Naive thymus-derived CD8-positive, alpha-beta T cell (primary cell): ENCODE results near the gene MMP12. TPM values are rescaled to one million over a fixed set of nuclear protein-coding genes. Genes with fewer than 3 reads are reported as not detected.
"Not testable (repeated sequence)": the region's sequence is repeated elsewhere in the genome, so short reads cannot be mapped to it uniquely, and the experiment has no call there.

Source experiments
- ATAC-seq, 2 donors: fragments of 150-1000 bp; cut with Tn5 transposase in 1 of 2; sonication (Bioruptor Pico), chemical (Tn5 transposase) in 1 of 2; 1 replicate in 1 of 2; 2 replicates in 1 of 2; pipeline ENCODE4 v1.10.0; 2021; ENCODE audit warnings: mild to moderate bottlenecking in 2 of 2, moderate library complexity in 2 of 2
- POLR2A ChIA-PET: fragments of 350-600 bp; sonication (Branson Sonifier 250); formaldehyde crosslinking; loops from one replicate; lab custom pipeline; 2021; ENCODE audit warnings: antibody characterized with exemption; lab: Charles Lee
- DNase-seq, 10 donors: peaks; one replicate each; pipeline versions ENCODE4 v3.0.0 to v3.0.0-alpha.2; 2020 to 2022
- H3K27ac Mint-ChIP-seq, 10 donors: one replicate each; pipeline ENCODE4 v1.8.0; 2020 to 2022; ENCODE audit warnings: mild to moderate bottlenecking in 10 of 10, mixed read lengths in 10 of 10, moderate library complexity in 4 of 10, inconsistent platforms in 1 of 10
- H3K27me3 Mint-ChIP-seq, 5 donors: one replicate each; pipeline ENCODE4 v1.8.0; 2021 to 2022; ENCODE audit warnings: mixed read lengths in 5 of 5
- H3K36me3 Mint-ChIP-seq, 3 donors: one replicate each; pipeline ENCODE4 v1.8.0; 2020 to 2022; ENCODE audit warnings: mixed read lengths in 3 of 3, mild to moderate bottlenecking in 2 of 3, inconsistent platforms in 1 of 3
- H3K4me1 Mint-ChIP-seq, 4 donors: one replicate each; pipeline ENCODE4 v1.8.0; 2021 to 2022; ENCODE audit warnings: mixed read lengths in 4 of 4
- H3K4me3 Mint-ChIP-seq, 10 donors: one replicate each; pipeline ENCODE4 v1.8.0; 2020 to 2022; ENCODE audit warnings: mild to moderate bottlenecking in 10 of 10, mixed read lengths in 10 of 10, moderate library complexity in 6 of 10, inconsistent platforms in 1 of 10
- H3K9me3 Mint-ChIP-seq, 9 donors: one replicate each; pipeline ENCODE4 v1.8.0; 2020 to 2022; ENCODE audit warnings: mixed read lengths in 9 of 9, mild to moderate bottlenecking in 3 of 9, inconsistent platforms in 1 of 9, moderate library complexity in 1 of 9
- polyA plus RNA-seq, 3 donors: library from polyadenylated mRNA; unstranded; fragments of 300-500 nt; fragmentation: Illumina TruSeq; gene quantifications; one replicate each; pipeline ENCODE4 v1.2.3, GENCODE V29; 2021
- total RNA-seq, 8 experiments: library from RNA in 2 of 8; stranded (reverse) in 2 of 8; gene quantifications; one replicate each; pipeline ENCODE4 v1.2.3 and lab custom pipeline; 2021 to 2026

MMP12 gene
- total RNA-seq (not detected), polyA plus RNA-seq (not detected), total RNA-seq (lab: John Stamatoyannopoulos, UW) (0 reads per million in 6 experiments)

DNA sequence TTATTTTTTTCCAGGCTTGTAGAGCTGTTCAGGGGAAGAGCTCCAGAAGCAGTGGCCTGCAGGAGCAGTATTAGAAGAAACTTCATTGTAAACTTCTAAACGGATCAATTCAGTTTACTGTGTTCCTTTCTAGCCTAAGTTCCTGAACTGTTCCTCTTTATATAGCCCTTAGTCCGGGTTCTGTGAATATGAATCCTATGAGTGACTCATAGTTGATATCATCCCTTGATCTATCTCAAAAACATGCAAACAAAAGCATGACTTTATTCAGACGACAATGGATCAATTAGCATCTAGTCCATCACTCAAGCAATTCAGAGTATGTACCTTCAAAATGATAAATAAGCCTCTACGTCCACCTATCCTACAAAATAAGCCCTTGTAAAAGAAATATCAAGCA, at the start of gene MMP12:
Gene MMP12 (minus strand): TSS at position 131 of the 400 bp plus-strand sequence. CDS start 45 bp downstream, at position 86.
- ATAC-seq (no peak), DNase-seq (no peak)
- POLR2A ChIA-PET = no interaction called here
- H3K4me3 Mint-ChIP-seq = no peak within 1 kb of the TSS
- H3K36me3 Mint-ChIP-seq = no peaks in the 10 kb centered on the region
- no peaks in the 10 kb centered on the region for H3K4me1 Mint-ChIP-seq
- peaks cover under 1 to 12% (median 8%) of the 10 kb centered on the region in 5 donors for H3K27me3 Mint-ChIP-seq
- H3K9me3 Mint-ChIP-seq = no peaks in the 10 kb centered on the region
- no peak within 1 kb of the TSS for H3K27ac Mint-ChIP-seq

DNA sequence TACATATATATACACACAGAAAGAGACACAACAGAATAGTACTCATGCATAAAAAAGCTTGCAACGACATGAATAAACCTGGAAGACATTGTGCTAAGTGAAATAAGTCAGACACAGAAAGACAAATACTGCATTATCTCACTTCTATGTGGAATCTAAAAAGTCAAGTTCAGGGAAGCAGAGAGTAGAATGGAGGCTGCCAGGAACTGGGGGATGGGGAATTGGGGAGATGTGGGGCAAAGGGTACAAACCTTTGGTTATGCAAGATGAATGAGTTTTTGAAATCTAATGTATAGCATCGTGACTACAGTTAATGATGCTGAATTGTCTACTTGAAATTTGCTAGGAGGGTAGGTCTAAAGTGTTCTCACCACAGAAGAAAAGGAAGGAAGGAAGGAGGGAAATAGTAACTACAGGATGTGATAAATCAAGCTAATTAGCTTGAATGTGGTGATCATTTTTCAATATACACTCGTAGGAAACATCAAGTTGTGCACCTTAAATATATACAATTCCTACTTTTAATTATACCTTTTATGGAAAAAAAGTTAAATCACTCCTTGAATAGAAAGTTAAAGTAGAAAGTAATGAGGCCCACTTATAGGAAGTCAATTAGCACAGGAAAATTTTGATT, 46.9 kb upstream of the MMP12 start:
- POLR2A ChIA-PET = no interaction called here
- ATAC-seq = no peak
- H3K36me3 Mint-ChIP-seq = no peaks in the 10 kb centered on the region
- peaks cover 8 to 20% (median 10%) of the 10 kb centered on the region in 5 donors for H3K27me3 Mint-ChIP-seq
- H3K27ac Mint-ChIP-seq = no peak overlapping the region
- peaks cover 0 to 7% (median 6%) of the 10 kb centered on the region in 4 donors for H3K4me1 Mint-ChIP-seq
- DNase-seq = no peak
- H3K4me3 Mint-ChIP-seq = no peak overlapping the region
- no peaks in the 10 kb centered on the region for H3K9me3 Mint-ChIP-seq

DNA sequence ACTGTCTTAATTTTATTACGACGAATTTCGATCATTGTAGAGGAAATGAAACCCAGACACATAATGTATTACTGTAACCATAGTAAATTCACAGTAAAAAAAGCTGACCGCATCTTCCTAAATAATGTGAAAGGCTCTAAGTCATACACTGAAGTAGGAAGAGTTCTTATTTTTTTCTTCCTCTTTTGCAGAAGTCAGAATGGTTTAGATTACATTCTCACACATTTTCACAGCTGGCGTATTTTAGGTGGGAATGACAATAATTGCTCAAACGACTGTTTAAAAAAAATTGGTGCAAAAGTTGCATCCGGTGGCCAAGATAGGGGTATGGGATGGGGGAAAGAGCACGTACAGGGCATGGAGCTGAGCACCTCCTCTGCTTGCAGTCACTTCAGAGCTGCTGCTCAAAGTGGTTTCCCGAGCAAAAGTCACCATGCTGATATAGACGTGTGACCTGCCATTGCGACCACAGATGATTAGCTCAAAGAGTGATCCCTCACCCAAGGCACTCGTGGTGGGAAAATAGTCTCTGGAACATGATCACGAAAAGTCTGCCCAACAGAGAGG, 45.4 kb upstream of the MMP12 start:
- DNase-seq = no peak
- ATAC-seq = no peak
- H3K36me3 Mint-ChIP-seq = no peaks in the 10 kb centered on the region
- H3K27me3 Mint-ChIP-seq = peaks cover 7 to 24% (median 11%) of the 10 kb centered on the region in 5 donors
- H3K9me3 Mint-ChIP-seq = no peaks in the 10 kb centered on the region
- H3K4me3 Mint-ChIP-seq = peak overlapping the region in 1 of 10 donors; percentile 1
- peaks cover 0 to 7% (median 6%) of the 10 kb centered on the region in 4 donors for H3K4me1 Mint-ChIP-seq
- POLR2A ChIA-PET = no interaction called here
- H3K27ac Mint-ChIP-seq = no peak overlapping the region

DNA sequence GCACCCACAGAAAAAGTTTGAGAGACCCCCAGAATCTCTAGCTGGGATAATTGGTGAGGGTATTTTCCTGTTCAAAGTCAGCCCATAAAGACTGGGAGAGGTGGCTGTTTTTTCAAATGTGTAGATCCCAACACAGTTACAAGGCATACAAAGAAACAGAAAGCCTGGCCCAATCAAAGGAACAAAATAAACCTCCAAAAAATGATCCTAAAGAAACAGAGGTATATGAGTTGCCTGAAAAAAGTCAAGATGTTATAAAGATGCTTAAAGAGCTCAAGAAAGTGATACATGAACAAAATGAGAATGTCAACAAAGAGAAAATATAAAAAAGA, 40.2 kb upstream of the MMP12 start:
- POLR2A ChIA-PET = no interaction called here
- peaks cover 0 to 2% (median 1%) of the 10 kb centered on the region in 4 donors for H3K4me1 Mint-ChIP-seq
- H3K36me3 Mint-ChIP-seq = no peaks in the 10 kb centered on the region
- ATAC-seq (no peak), DNase-seq (no peak)
- H3K27ac Mint-ChIP-seq = no peak overlapping the region
- H3K9me3 Mint-ChIP-seq = no peaks in the 10 kb centered on the region
- no peak overlapping the region for H3K4me3 Mint-ChIP-seq
- H3K27me3 Mint-ChIP-seq = peaks cover 0 to 20% (median 5%) of the 10 kb centered on the region in 5 donors

DNA sequence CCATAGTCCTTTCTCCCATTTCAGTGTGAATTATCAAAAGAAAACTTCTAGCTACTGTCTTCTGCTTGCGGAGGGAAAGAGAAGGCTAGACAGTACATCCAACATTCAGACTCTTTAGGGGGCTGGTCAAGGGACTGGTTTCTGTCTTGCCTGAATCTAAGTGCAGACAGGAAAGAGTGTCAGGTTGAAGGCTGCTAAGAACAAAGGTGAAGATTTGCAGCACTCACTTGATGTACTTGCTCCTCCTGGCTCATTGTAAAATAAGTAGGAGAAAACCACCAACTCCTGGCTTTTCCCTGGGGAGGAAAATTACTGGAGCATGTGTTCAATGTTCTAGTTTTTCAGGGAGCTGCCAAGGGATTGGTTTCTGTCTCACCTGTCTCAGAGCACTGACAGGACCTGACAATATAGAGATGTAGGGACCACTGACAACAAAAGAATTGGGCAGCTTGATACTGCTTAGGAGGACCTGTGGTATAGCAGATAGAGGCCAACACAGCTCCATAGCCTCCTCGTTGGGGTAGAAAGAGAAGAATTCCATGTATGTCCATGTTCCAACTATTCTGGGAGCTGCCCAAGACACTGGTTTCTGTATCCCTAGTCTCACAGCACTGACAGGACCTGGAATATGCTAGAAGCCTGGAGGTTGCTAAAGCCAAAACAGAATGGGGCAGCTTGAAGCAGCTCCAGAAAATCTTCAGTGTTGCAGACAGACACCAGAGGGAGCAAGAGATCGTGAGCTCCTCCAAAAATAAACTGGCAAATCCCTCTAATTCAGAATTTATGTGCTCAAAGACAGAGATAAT, 39.7 kb upstream of the MMP12 start:
- Mint-ChIP-seq H3K4me1 (no peaks in the 10 kb centered on the region), H3K36me3 (no peaks in the 10 kb centered on the region), H3K9me3 (peaks cover 0 to under 1% (median 0%) of the 10 kb centered on the region in 9 donors)

DNA sequence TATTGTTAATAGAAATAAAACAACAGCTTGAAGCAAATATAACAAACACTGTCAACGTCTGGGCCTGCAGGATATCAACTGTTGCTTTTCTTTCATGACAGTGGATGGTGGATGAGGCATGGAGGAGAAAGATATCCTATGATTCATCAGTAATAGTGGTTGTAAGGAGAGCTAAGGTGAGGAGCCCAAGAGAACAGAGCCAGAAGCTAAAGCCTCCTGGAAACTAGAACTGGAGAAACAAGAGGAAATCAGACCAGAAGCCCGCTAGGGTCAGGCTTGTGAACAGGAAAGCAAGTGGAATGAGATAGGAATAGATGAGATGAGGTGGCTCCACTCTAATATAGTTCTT, 37.7 kb upstream of the MMP12 start:
- POLR2A ChIA-PET = no interaction called here
- peaks cover 0 to 3% (median 0%) of the 10 kb centered on the region in 4 donors for H3K4me1 Mint-ChIP-seq
- no peak overlapping the region for H3K27ac Mint-ChIP-seq
- peaks cover 0 to 31% (median 16%) of the 10 kb centered on the region in 5 donors for H3K27me3 Mint-ChIP-seq
- H3K4me3 Mint-ChIP-seq = no peak overlapping the region
- peaks cover 0 to 7% (median 0%) of the 10 kb centered on the region in 9 donors for H3K9me3 Mint-ChIP-seq
- no peaks in the 10 kb centered on the region for H3K36me3 Mint-ChIP-seq
- DNase-seq (no peak), ATAC-seq (no peak)

More for the DNA sequence above, 39.7 kb upstream of the MMP12 start:
- DNase-seq (no peak), ATAC-seq (no peak)
- POLR2A ChIA-PET = no interaction called here
- Mint-ChIP-seq H3K27ac (no peak overlapping the region), H3K4me3 (no peak overlapping the region), H3K27me3 (peaks cover 0 to 20% (median 4%) of the 10 kb centered on the region in 5 donors)

DNA sequence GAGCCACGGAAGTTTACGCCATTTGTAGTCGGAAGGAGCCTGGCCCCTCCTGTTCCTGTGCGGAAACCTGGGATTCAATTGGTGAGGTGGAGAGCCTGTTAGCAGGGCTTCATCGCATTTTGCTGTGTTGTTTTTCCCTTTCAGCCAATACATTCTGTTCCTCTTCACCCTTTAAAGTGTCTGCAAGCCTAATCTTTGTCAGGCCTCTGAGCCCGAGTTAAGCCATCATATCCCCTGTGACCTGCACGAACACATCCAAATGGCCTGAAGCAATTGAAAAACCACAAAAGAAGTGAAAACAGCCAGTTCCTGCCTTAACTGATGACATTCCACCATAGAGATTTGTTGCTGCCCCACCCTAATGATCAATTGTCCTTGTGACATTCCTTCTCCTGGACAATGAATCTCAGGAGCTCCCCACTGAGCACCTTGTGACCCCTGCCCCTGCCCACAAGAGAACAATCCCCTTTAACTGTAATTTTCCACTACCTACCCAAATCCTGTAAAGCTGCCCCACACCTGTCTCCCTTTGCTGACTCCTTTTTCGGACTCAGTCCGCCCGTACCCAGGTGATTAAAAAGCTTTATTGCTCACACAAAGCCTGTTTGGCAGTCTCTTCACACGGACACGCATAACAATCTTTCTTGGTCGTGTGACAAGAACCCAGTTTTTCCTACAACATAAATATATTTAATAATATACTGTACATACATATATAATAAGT, 37.1 kb upstream of the MMP12 start:
- Mint-ChIP-seq H3K4me3 (no peak overlapping the region), H3K4me1 (peaks cover 0 to 3% (median 0%) of the 10 kb centered on the region in 4 donors)

DNA sequence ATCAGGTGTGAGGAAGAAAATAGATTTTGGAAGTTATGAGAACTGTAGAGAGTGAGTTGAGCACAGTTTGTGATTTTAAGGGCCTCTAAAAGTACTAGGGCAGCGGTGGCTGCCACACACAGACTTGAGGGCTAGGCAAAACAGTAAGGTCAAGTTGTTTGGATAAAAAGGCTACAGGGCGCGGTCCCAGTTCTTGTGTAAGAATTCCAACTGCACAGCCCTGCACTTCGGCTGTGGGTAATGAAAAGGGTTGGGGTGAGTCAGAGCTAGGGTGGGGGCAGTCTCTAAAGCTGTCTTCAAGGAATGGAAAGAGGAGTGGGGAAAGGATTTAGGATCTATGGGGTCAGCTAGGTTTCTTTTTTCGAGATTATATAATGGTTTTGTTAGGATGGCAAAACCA, 31.1 kb upstream of the MMP12 start:
- H3K4me1 Mint-ChIP-seq, H3K9me3 Mint-ChIP-seq, H3K27ac Mint-ChIP-seq, DNase-seq, ATAC-seq, POLR2A ChIA-PET, H3K4me3 Mint-ChIP-seq, H3K36me3 Mint-ChIP-seq: not testable (repeated sequence)
- H3K27me3 Mint-ChIP-seq = peaks cover 2 to 22% (median 9%) of the 10 kb centered on the region in 5 donors

More for the DNA sequence above, 37.1 kb upstream of the MMP12 start:
- no peak for DNase-seq
- Mint-ChIP-seq H3K9me3 (peaks cover 0 to 7% (median 0%) of the 10 kb centered on the region in 9 donors), H3K36me3 (no peaks in the 10 kb centered on the region), H3K27me3 (peaks cover 0 to 35% (median 16%) of the 10 kb centered on the region in 5 donors), H3K27ac (no peak overlapping the region)
- ATAC-seq = no peak
- POLR2A ChIA-PET = no interaction called here

DNA sequence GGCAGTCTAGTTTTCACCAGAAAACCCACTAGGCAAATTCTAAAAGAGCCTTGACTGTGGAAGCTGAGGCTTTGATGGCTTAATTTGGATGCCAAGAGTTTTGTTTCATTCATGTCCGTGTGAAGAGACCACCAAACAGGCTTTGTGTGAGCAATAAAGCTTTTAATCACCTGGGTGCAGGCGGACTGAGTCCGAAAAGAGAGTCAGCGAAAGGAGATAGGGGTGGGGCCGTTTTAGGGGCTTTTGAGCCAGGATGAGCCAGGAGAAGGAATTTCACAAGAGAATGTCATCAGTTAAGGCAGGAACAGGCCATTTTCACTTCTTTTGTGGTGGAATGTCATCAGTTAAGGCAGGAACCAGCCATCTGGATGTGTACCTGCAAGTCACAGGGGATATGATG, 29.1 kb upstream of the MMP12 start:
- POLR2A ChIA-PET, H3K4me1 Mint-ChIP-seq, H3K36me3 Mint-ChIP-seq: not testable (repeated sequence)

DNA sequence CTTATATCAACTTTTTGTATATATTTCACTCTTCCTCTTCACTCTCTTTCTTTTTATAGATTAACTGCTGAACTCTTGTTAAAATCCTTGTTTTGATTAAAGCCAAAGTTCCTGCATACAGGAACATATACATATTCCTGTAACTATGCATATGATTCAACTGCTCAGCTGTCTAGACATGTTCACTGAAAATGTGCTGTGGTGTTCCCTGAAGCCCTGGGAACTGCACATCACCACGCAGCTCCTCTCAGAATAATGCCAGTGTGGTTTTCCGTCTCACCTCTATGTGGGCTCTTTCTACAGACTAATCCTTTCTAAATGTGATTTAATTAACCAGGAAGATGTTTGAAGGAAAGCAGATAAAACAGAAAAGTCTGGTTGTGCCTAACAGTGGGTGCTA, 25.6 kb upstream of the MMP12 start:
- POLR2A ChIA-PET = no interaction called here
- no peak overlapping the region for H3K4me3 Mint-ChIP-seq
- H3K4me1 Mint-ChIP-seq = no peaks in the 10 kb centered on the region
- H3K27me3 Mint-ChIP-seq = peaks cover 4 to 11% (median 10%) of the 10 kb centered on the region in 5 donors
- H3K36me3 Mint-ChIP-seq = peaks cover 0 to 6% (median 1%) of the 10 kb centered on the region in 3 donors
- H3K9me3 Mint-ChIP-seq = peaks cover 0 to 10% (median 3%) of the 10 kb centered on the region in 9 donors
- ATAC-seq (no peak), DNase-seq (no peak)
- no peak overlapping the region for H3K27ac Mint-ChIP-seq

More for the DNA sequence above, 29.1 kb upstream of the MMP12 start:
- not testable (repeated sequence) for H3K27ac Mint-ChIP-seq, DNase-seq, H3K9me3 Mint-ChIP-seq, H3K4me3 Mint-ChIP-seq, ATAC-seq
- H3K27me3 Mint-ChIP-seq = peaks cover 2 to 21% (median 11%) of the 10 kb centered on the region in 5 donors

DNA sequence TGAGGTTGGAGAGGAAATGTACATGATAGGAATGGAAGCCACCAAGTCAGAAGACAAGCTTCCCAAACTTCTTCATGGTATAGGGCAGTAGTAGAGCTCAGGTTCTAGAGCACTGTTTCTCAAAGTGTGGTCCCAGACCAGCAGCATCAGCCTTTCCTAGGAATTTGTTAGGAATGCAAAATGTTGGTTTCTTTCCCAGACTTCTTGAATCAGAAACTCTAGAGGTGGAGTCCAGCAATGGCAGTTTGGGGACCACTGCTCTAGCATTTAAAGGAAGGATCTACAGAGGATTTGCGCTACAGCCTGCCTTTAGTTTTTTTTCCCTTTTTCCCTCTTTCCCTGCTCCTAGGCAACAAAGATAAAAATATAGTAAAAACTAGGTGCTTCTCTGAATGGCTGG, 17.0 kb upstream of the MMP12 start:
- H3K36me3 Mint-ChIP-seq = peaks cover 0 to 6% (median 1%) of the 10 kb centered on the region in 3 donors
- peaks cover 6 to 27% (median 18%) of the 10 kb centered on the region in 5 donors for H3K27me3 Mint-ChIP-seq
- no peaks in the 10 kb centered on the region for H3K4me1 Mint-ChIP-seq
- POLR2A ChIA-PET = no interaction called here
- ATAC-seq (no peak), DNase-seq (no peak)
- H3K4me3 Mint-ChIP-seq = no peak overlapping the region
- no peak overlapping the region for H3K27ac Mint-ChIP-seq
- H3K9me3 Mint-ChIP-seq = peaks cover 0 to 25% (median 6%) of the 10 kb centered on the region in 9 donors

DNA sequence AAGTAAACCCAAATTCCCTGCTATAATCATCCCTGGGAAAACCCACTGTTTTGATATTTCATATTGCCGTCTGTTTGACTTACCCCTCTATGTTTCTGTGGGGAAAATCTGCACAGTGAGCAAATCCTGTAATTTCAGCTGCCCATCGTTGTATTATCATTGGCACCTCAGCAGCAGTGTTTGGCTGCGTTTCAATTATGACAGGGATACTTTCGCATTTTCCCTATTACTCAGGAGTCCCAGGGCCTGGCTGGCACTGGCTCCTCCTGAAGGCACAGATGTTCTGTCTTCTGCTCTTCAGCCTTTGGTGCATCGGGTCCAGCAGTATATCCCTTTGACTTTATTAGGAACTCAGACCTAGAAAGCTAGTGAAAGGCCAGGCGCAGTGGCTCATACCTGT, 12.2 kb upstream of the MMP12 start:
- POLR2A ChIA-PET = no interaction called here
- peak overlapping the region in 1 of 10 donors; percentile 25 for H3K27ac Mint-ChIP-seq

More for the DNA sequence above, 12.2 kb upstream of the MMP12 start:
- no peaks in the 10 kb centered on the region for H3K36me3 Mint-ChIP-seq
- ATAC-seq (no peak), DNase-seq (no peak)
- peaks cover 4 to 24% (median 7%) of the 10 kb centered on the region in 5 donors for H3K27me3 Mint-ChIP-seq
- no peaks in the 10 kb centered on the region for H3K4me1 Mint-ChIP-seq
- peaks cover 0 to 4% (median 0%) of the 10 kb centered on the region in 9 donors for H3K9me3 Mint-ChIP-seq
- no peak overlapping the region for H3K4me3 Mint-ChIP-seq
